Measurements from ENCODE around the gene GNB3. TPM values are rescaled to one million over a fixed set of nuclear protein-coding genes. Genes with fewer than 3 reads are reported as not detected.

Gene GNB3
- total RNA-seq, 1 donor from 2014 or later: 9.0 TPM

GRCh38 chr12:6827982-6828780 lies 12.5 kb upstream of the GNB3 start, which contains the start of gene P3H3:
Gene P3H3, plus strand, starts transcription at chr12:6828407. Its CDS starts 34 bp downstream, at chr12:6828441.
- H3K4me3 Mint-ChIP-seq (ENCODE audit: unreplicated experiment): peak within 1 kb of the TSS; percentile 99
- no peak for TF ChIP-seq CTCF (IDR thresholded peaks at IDR 0.05; ENCODE audit: unreplicated experiment)
- peaks cover 25% of the 10 kb centered on the region for H3K27me3 Mint-ChIP-seq (ENCODE audit: unreplicated experiment)
- peak within 1 kb of the TSS; percentile 80 for H3K27ac Mint-ChIP-seq (ENCODE audit: unreplicated experiment)
- DNase-seq (ENCODE audit: low spot score): peak; percentile 35
- H3K36me3 Mint-ChIP-seq (ENCODE audit: low read depth, unreplicated experiment): peaks cover 22% of the 10 kb centered on the region
- no peaks in the 10 kb centered on the region for H3K9me3 Mint-ChIP-seq (ENCODE audit: unreplicated experiment)
- H3K4me1 Mint-ChIP-seq (ENCODE audit: unreplicated experiment): peaks cover 29% of the 10 kb centered on the region

DNA sequence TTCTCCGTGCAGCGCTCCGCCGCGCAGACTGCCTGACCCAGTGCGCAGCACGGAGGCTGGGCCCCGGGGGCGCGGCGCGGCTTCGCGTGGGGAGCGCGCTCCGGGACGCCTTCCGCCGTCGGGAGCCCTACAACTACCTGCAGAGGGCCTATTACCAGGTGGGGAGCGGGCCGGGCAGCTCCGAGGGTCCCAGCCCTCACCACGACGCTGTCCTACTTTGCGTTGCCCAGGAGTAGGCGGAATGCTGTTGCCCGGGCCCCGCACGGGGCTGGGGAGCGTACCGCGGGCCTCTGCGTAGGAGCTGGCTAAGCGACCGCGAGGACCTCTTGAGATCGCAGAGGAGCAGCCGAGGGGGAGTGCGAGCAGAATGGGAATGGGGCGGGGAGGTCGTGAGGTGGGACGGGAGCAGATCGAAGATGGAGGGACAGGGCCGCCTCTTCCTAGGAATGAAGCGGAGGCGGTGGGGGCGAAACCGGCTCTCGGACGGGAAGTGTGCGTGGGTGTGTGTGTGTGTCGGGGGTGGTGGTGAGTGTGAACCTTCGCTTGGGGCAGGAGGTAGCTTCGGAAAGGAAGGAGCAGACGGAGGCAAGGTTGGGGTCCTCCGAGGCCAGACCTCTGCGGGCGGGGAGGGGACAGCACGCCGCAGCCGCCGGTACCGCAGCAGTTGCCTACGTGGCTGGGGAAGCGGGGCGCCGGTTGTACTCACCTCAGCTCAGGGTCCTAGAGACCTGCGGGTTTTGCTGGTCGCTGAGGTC lies 11.8 kb upstream of the GNB3 start:
- H3K9me3 Mint-ChIP-seq (ENCODE audit: unreplicated experiment): no peaks in the 10 kb centered on the region
- peak; percentile 52 for DNase-seq (ENCODE audit: low spot score)
- peaks cover 25% of the 10 kb centered on the region for H3K27me3 Mint-ChIP-seq (ENCODE audit: unreplicated experiment)
- peak overlapping the region; percentile 99 for H3K4me3 Mint-ChIP-seq (ENCODE audit: unreplicated experiment)
- H3K27ac Mint-ChIP-seq (ENCODE audit: unreplicated experiment): peak overlapping the region; percentile 82
- H3K4me1 Mint-ChIP-seq (ENCODE audit: unreplicated experiment): peaks cover 29% of the 10 kb centered on the region
- peaks cover 22% of the 10 kb centered on the region for H3K36me3 Mint-ChIP-seq (ENCODE audit: low read depth, unreplicated experiment)
- no peak for TF ChIP-seq CTCF (IDR thresholded peaks at IDR 0.05; ENCODE audit: unreplicated experiment)

DNA sequence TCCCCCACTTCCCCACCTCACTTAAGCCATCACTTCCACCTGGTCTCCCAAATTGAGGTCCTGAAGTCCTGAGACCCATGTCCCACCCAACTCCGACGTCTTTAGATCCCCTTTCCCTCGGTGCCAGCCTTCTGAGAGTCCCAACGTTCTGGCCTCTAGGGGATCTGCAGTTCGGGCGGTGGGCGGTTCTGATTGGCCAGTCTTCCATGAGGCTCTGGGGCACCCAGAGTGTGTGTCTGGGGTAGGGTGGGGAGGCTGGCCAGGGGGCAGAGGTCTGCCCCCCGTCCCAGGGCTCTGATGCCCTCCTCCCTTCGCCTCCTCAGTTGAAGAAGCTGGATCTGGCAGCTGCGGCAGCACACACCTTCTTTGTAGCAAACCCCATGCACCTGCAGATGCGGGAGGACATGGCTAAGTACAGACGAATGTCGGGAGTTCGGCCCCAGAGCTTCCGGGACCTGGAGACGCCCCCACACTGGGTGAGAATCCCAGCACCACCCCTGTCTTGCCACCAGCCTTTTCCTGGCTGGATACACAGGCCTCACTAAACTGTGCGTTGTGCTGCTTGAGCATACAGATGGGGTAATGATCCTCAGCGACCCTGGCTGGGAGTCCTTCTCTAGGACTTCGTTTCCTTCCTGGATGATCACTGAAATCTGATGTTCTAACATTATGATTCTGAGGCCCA lies 11.0 kb upstream of the GNB3 start:
- no peak for DNase-seq (ENCODE audit: low spot score)
- peak overlapping the region; percentile 99 for H3K4me3 Mint-ChIP-seq (ENCODE audit: unreplicated experiment)
- no peaks in the 10 kb centered on the region for H3K9me3 Mint-ChIP-seq (ENCODE audit: unreplicated experiment)
- no peak for TF ChIP-seq CTCF (IDR thresholded peaks at IDR 0.05; ENCODE audit: unreplicated experiment)
- peak overlapping the region; percentile 82 for H3K27ac Mint-ChIP-seq (ENCODE audit: unreplicated experiment)
- H3K36me3 Mint-ChIP-seq (ENCODE audit: low read depth, unreplicated experiment): peaks cover 21% of the 10 kb centered on the region
- H3K4me1 Mint-ChIP-seq (ENCODE audit: unreplicated experiment): peaks cover 27% of the 10 kb centered on the region
- peaks cover 25% of the 10 kb centered on the region for H3K27me3 Mint-ChIP-seq (ENCODE audit: unreplicated experiment)

DNA sequence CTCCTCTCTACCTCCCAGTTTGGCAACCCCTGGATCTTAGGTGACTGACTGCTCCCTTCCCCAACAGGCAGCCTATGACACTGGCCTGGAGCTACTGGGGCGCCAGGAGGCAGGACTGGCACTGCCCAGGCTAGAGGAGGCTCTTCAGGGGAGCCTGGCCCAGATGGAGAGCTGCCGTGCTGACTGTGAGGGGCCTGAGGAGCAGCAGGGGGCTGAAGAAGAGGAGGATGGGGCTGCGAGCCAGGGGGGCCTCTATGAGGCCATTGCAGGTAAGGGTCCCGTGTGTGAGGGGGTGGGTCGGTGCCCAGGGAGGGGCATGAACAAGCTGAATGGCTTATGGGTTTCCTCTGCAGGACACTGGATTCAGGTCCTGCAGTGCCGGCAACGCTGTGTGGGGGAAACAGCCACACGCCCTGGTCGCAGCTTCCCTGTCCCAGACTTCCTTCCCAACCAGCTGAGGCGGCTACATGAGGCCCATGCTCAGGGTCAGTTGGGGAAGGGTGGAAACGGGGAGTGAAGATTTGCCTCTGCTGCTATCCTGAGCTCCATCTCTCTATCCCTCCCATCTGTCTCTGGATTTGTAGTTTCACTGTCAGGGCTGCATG lies 10.3 kb upstream of the GNB3 start:
- peaks cover 19% of the 10 kb centered on the region for H3K27me3 Mint-ChIP-seq (ENCODE audit: unreplicated experiment)
- peaks cover 20% of the 10 kb centered on the region for H3K4me1 Mint-ChIP-seq (ENCODE audit: unreplicated experiment)
- no peak for TF ChIP-seq CTCF (IDR thresholded peaks at IDR 0.05; ENCODE audit: unreplicated experiment)
- no peak overlapping the region for H3K27ac Mint-ChIP-seq (ENCODE audit: unreplicated experiment)
- no peak for DNase-seq (ENCODE audit: low spot score)
- no peaks in the 10 kb centered on the region for H3K9me3 Mint-ChIP-seq (ENCODE audit: unreplicated experiment)
- H3K4me3 Mint-ChIP-seq (ENCODE audit: unreplicated experiment): peak overlapping the region; percentile 65
- peaks cover 19% of the 10 kb centered on the region for H3K36me3 Mint-ChIP-seq (ENCODE audit: low read depth, unreplicated experiment)
